ENCODE results near the gene CENPH.
A peak's percentile ranks its signal among the peaks of the same experiment; 100 is the strongest.
"Not testable (repeated sequence)": the region's sequence is repeated elsewhere in the genome, so short reads cannot be mapped to it uniquely, and the experiment has no call there.

Gene CENPH

DNA sequence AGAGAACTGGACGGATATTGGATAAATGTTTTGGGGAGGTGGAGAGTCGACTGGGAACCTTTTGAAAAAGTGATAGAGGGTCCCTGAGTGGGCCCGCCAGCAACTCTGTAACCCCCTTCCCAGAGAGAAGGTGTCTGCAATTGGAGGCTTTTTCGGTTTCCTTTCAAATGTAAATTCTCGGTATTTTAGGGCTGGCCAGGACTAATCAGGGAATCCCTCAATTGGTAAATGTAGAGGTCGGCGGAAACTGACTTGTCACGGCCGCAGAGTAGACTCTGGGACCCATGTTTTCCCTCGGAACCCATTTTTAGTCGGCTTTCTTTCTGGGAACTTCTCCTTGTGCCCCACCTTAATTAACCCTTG is 21.9 kb upstream of the CENPH start:
- H3K36me3 ChIP-seq (ENCODE audit: control insufficient read depth, insufficient read depth, low read length) = peaks cover 30% of the 10 kb centered on the region
- peaks cover 7% of the 10 kb centered on the region for H3K4me1 ChIP-seq (ENCODE audit: control insufficient read depth, insufficient read depth, low read length)
- H3K9me3 ChIP-seq (ENCODE audit: control insufficient read depth, insufficient read depth, low read length) = no peaks in the 10 kb centered on the region
- H3K27me3 ChIP-seq (ENCODE audit: control insufficient read depth, insufficient read depth, low read length) = no peaks in the 10 kb centered on the region
- peak overlapping the region; percentile 98 for H3K4me3 ChIP-seq (ENCODE audit: low read depth, low read length)
- peak overlapping the region; percentile 99 for H3K9ac ChIP-seq (ENCODE audit: low read depth, low read length)

- H3K9ac ChIP-seq (ENCODE audit: low read depth, low read length) = peak overlapping the region; percentile 99
- H3K4me1 ChIP-seq (ENCODE audit: control insufficient read depth, insufficient read depth, low read length) = peaks cover 7% of the 10 kb centered on the region
- no peaks in the 10 kb centered on the region for H3K27me3 ChIP-seq (ENCODE audit: control insufficient read depth, insufficient read depth, low read length)
- H3K36me3 ChIP-seq (ENCODE audit: control insufficient read depth, insufficient read depth, low read length) = peaks cover 30% of the 10 kb centered on the region
- no peaks in the 10 kb centered on the region for H3K9me3 ChIP-seq (ENCODE audit: control insufficient read depth, insufficient read depth, low read length)
- peak overlapping the region; percentile 98 for H3K4me3 ChIP-seq (ENCODE audit: low read depth, low read length)
These were observed 21.5 kb upstream of the CENPH start for GRCh38 chr5:69167929-69168328.

DNA sequence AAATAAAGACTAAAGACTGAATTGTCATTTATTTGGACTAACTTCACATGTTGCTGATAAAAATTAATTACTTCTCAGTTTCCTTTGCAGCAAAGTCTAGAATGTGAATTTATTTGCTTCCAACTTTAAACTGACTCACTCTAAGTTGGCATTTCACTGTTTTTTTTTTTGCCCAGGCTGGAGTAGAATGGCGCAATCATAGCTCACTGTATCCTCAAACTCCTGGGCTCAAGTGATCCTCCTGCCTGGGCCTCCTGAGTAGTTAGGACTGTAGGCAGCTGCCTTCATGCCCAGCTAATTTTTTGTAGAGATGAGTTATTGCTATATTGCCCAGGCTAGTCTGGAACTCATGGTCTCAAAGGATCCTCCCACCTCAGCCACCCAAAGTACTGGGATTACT is 18.9 kb upstream of the CENPH start:
- Histone ChIP-seq H3K36me3 (ENCODE audit: control insufficient read depth, insufficient read depth, low read length) (peaks cover 52% of the 10 kb centered on the region), H3K4me1 (ENCODE audit: control insufficient read depth, insufficient read depth, low read length) (peaks cover 7% of the 10 kb centered on the region), H3K9ac (ENCODE audit: low read depth, low read length) (no peak overlapping the region), H3K27me3 (ENCODE audit: control insufficient read depth, insufficient read depth, low read length) (no peaks in the 10 kb centered on the region), H3K9me3 (ENCODE audit: control insufficient read depth, insufficient read depth, low read length) (no peaks in the 10 kb centered on the region), H3K4me3 (ENCODE audit: low read depth, low read length) (no peak overlapping the region)

- Histone ChIP-seq H3K27me3 (ENCODE audit: control insufficient read depth, insufficient read depth, low read length) (no peaks in the 10 kb centered on the region), H3K9me3 (ENCODE audit: control insufficient read depth, insufficient read depth, low read length) (no peaks in the 10 kb centered on the region), H3K9ac (ENCODE audit: low read depth, low read length) (no peak overlapping the region), H3K36me3 (ENCODE audit: control insufficient read depth, insufficient read depth, low read length) (peaks cover 54% of the 10 kb centered on the region), H3K4me3 (ENCODE audit: low read depth, low read length) (no peak overlapping the region), H3K4me1 (ENCODE audit: control insufficient read depth, insufficient read depth, low read length) (peaks cover 6% of the 10 kb centered on the region)
These were observed 18.4 kb upstream of the CENPH start for GRCh38 chr5:69170969-69171368.

DNA sequence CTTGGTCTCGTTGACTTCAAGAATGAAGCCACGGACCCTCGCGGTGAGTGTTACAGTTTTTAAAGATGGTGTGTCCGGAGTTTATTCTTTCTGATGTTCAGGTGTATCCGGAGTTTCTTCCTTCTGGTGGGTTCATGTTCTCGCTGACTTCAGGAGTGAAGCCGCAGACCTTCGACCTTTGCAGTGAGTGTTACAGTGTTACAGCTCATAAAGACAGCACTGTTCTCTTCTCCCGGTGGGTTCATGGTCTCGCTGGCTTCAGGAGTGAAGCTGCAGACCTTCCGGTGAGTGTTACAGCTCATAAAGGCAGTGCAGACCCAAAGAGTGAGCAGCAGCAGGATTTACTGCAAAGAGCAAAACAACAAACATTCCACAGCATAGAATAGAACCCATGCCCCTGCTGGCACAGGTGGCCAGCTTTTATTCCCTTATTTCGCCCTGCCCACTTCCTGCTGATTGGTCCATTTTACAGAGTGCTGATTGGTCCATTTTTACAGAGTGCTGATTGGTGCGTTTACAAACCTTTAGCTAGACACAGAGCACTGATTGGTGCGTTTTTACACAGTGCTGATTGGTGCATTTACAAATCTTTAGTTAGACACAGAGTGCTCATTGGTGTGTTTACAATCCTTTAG is 7.6 kb upstream of the CENPH start:
- not testable (repeated sequence) for H3K9me3 ChIP-seq (ENCODE audit: control insufficient read depth, insufficient read depth, low read length); H3K36me3 ChIP-seq (ENCODE audit: control insufficient read depth, insufficient read depth, low read length); H3K4me1 ChIP-seq (ENCODE audit: control insufficient read depth, insufficient read depth, low read length); H3K27me3 ChIP-seq (ENCODE audit: control insufficient read depth, insufficient read depth, low read length); H3K9ac ChIP-seq (ENCODE audit: low read depth, low read length); H3K4me3 ChIP-seq (ENCODE audit: low read depth, low read length)

GRCh38 chr5:69184621-69185020 is 4.8 kb upstream of the CENPH start:
- Histone ChIP-seq H3K4me1 (ENCODE audit: control insufficient read depth, insufficient read depth, low read length) (no peaks in the 10 kb centered on the region), H3K4me3 (ENCODE audit: low read depth, low read length) (no peak overlapping the region), H3K27me3 (ENCODE audit: control insufficient read depth, insufficient read depth, low read length) (no peaks in the 10 kb centered on the region), H3K9me3 (ENCODE audit: control insufficient read depth, insufficient read depth, low read length) (no peaks in the 10 kb centered on the region), H3K36me3 (ENCODE audit: control insufficient read depth, insufficient read depth, low read length) (no peaks in the 10 kb centered on the region), H3K9ac (ENCODE audit: low read depth, low read length) (no peak overlapping the region)

DNA sequence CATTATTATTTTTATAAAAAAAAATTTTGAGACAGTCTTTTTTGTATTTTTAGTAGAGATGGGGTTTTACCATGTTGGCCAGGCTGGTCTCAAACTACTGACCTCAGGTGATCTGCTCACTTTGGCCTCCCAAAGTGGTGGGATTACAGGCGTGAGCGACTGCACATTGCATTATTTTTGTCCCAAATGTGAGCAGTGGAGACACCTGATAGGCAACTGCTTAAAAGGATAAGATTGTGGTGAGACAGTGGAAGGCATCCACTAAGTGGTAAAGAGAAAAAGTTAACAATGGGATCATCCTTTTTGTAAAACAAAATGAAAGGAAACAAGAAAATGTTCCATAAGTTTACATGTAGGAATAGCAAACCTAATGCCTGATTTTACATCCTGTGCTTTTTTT is 2.0 kb upstream of the CENPH start:
- Histone ChIP-seq H3K27me3 (ENCODE audit: control insufficient read depth, insufficient read depth, low read length) (no peaks in the 10 kb centered on the region), H3K4me1 (ENCODE audit: control insufficient read depth, insufficient read depth, low read length) (no peaks in the 10 kb centered on the region), H3K9ac (ENCODE audit: low read depth, low read length) (no peak overlapping the region), H3K36me3 (ENCODE audit: control insufficient read depth, insufficient read depth, low read length) (no peaks in the 10 kb centered on the region), H3K9me3 (ENCODE audit: control insufficient read depth, insufficient read depth, low read length) (no peaks in the 10 kb centered on the region), H3K4me3 (ENCODE audit: low read depth, low read length) (no peak overlapping the region)

DNA sequence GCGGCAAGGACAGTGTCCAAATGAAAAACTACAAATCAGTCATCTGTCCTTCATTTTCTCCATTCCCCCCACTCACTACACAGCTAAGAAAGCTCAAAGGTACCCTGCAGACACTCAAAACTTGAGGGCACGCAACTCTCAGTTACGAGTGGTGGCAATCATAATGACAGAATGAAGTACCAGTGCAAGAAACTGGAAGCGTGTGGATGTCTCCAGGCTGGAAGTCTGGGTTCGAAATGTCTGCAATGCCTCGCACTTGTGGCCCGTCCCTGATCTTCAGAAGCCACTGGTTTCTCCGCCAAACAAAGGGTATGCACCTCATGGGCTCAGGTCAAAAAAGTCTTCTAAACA is 597 bp upstream of the CENPH start:
- Histone ChIP-seq H3K4me1 (ENCODE audit: control insufficient read depth, insufficient read depth, low read length) (no peaks in the 10 kb centered on the region), H3K27me3 (ENCODE audit: control insufficient read depth, insufficient read depth, low read length) (no peaks in the 10 kb centered on the region), H3K9ac (ENCODE audit: low read depth, low read length) (peak overlapping the region; percentile 88), H3K4me3 (ENCODE audit: low read depth, low read length) (peak overlapping the region; percentile 99), H3K9me3 (ENCODE audit: control insufficient read depth, insufficient read depth, low read length) (no peaks in the 10 kb centered on the region), H3K36me3 (ENCODE audit: control insufficient read depth, insufficient read depth, low read length) (no peaks in the 10 kb centered on the region)

GRCh38 chr5:69202497-69202896 is 13.1 kb downstream of the CENPH start:
- Histone ChIP-seq H3K27me3 (ENCODE audit: control insufficient read depth, insufficient read depth, low read length) (no peaks in the 10 kb centered on the region), H3K36me3 (ENCODE audit: control insufficient read depth, insufficient read depth, low read length) (peaks cover 29% of the 10 kb centered on the region), H3K4me3 (ENCODE audit: low read depth, low read length) (no peak overlapping the region), H3K9ac (ENCODE audit: low read depth, low read length) (no peak overlapping the region), H3K9me3 (ENCODE audit: control insufficient read depth, insufficient read depth, low read length) (no peaks in the 10 kb centered on the region), H3K4me1 (ENCODE audit: control insufficient read depth, insufficient read depth, low read length) (no peaks in the 10 kb centered on the region)

DNA sequence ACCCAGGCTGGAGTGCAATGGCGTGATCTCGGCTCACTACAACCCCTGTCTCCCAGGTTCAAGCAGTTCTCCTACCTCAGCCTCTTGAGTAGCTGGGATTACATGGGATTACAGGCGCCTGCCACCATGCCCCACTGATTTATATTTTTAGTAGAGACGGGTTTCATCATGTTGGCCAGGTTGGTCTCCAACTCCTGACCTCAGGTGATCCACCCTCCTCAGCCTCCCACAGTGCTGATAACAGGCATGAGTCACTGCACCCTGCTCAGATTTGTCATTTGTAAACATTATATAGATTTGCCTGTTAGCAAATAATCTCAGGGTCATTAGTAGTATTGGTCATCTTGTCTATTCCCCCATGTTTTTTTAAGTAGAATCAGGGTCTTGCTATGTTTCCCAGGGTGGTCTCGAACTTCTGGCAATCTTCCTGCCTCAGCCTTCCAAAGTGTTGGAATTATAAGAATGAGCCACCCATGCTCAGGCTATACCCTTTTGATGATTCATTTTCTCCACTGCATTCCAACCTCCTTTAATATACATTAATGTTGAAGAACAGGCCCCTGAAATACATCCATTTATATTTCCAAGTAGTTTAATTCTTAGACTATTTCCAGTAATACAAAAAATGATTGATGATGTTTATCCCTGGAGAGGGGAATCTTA is 17.3 kb downstream of the CENPH start:
- Histone ChIP-seq H3K4me1 (ENCODE audit: control insufficient read depth, insufficient read depth, low read length) (no peaks in the 10 kb centered on the region), H3K36me3 (ENCODE audit: control insufficient read depth, insufficient read depth, low read length) (peaks cover 22% of the 10 kb centered on the region), H3K27me3 (ENCODE audit: control insufficient read depth, insufficient read depth, low read length) (no peaks in the 10 kb centered on the region), H3K9me3 (ENCODE audit: control insufficient read depth, insufficient read depth, low read length) (no peaks in the 10 kb centered on the region), H3K4me3 (ENCODE audit: low read depth, low read length) (no peak overlapping the region), H3K9ac (ENCODE audit: low read depth, low read length) (no peak overlapping the region)

DNA sequence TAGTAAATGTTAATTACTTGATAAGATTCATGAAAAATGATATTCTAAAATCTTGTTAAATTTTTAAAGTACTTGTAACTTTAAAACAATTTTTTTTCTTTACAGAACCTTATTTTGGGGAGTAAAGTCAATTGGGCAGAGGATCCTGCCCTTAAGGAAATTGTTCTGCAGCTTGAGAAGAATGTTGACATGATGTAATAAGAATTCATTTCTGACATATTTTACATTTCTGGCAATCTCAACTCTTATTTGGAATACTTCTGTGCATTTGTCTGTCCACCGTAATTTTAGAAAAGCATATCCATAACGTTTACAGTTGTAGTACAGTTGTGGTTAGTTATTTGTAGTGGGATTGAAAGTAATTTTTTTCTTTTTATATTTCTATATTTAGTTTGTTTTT is 20.2 kb downstream of the CENPH start:
- no peaks in the 10 kb centered on the region for H3K9me3 ChIP-seq (ENCODE audit: control insufficient read depth, insufficient read depth, low read length)
- H3K36me3 ChIP-seq (ENCODE audit: control insufficient read depth, insufficient read depth, low read length) = peaks cover 13% of the 10 kb centered on the region
- H3K4me3 ChIP-seq (ENCODE audit: low read depth, low read length) = no peak overlapping the region
- no peaks in the 10 kb centered on the region for H3K4me1 ChIP-seq (ENCODE audit: control insufficient read depth, insufficient read depth, low read length)
- H3K27me3 ChIP-seq (ENCODE audit: control insufficient read depth, insufficient read depth, low read length) = no peaks in the 10 kb centered on the region
- H3K9ac ChIP-seq (ENCODE audit: low read depth, low read length) = no peak overlapping the region

DNA sequence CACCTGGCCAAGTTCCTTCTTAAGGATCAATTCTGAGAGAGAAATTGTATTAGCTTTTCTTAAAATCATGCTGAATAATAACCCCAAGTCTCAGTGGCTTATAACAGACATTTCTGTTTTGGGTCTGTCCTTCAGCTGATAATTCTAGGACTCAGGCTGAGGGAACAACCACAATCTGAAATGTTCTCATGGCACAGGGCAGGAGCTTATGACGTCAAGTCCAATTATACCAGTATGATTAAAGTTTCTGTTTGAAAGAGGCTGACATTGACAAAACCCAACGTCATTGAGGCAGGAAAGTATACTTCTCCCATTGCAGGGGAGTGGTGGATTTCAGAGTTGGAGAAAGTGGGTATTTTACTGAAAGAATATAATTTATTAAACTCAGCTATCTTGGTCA is 21.8 kb downstream of the CENPH start:
- no peaks in the 10 kb centered on the region for H3K9me3 ChIP-seq (ENCODE audit: control insufficient read depth, insufficient read depth, low read length)
- H3K27me3 ChIP-seq (ENCODE audit: control insufficient read depth, insufficient read depth, low read length) = no peaks in the 10 kb centered on the region
- H3K9ac ChIP-seq (ENCODE audit: low read depth, low read length) = no peak overlapping the region
- no peak overlapping the region for H3K4me3 ChIP-seq (ENCODE audit: low read depth, low read length)
- no peaks in the 10 kb centered on the region for H3K4me1 ChIP-seq (ENCODE audit: control insufficient read depth, insufficient read depth, low read length)
- peaks cover 10% of the 10 kb centered on the region for H3K36me3 ChIP-seq (ENCODE audit: control insufficient read depth, insufficient read depth, low read length)

All from iPS-15b (cell line).